Panc1 (cell line): ENCODE data around the gene NXPH3. TPM values are rescaled to one million over a fixed set of nuclear protein-coding genes. Genes with fewer than 3 reads are reported as not detected.

Experiments
- ATAC-seq: fragments of 200-7000 bp; cut with Tn5 transposase; 2 replicates; pipeline ENCODE4 v1.9.1; 2020; ENCODE audit warnings: mild to moderate bottlenecking, moderate library complexity
- BruUV-seq: library from RNA; stranded (reverse); fragments of 400-500 nt; replicated peaks from 2 replicates; lab custom pipeline; 2021; lab: Mats Ljungman, UMichigan
- CTCF ChIA-PET: fragments of 300-600 bp; sonication (Branson Sonifier 250); formaldehyde crosslinking; loops from one replicate; lab custom pipeline; 2022; ENCODE audit warnings: antibody characterized with exemption; lab: Charles Lee
- POLR2A ChIA-PET: fragments of 300-600 bp; sonication (Branson Sonifier 250); formaldehyde crosslinking; loops from one replicate; lab custom pipeline; 2022; ENCODE audit warnings: antibody characterized with exemption; lab: Charles Lee
- DNase-seq: peaks from one replicate; pipeline ENCODE4 v3.0.0-alpha.2; 2010; ENCODE audit warnings: low read depth, low spot score
- H3K27ac ChIP-seq: 2 replicates; pipeline ENCODE4 v1.5.1; 2011; ENCODE audit warnings: mild to moderate bottlenecking, low read length, inconsistent platforms
- H3K27me3 ChIP-seq: fragments of 200-500 bp; sonication (Bioruptor generic); 2 replicates; pipeline ENCODE4 v1.6.0; 2014; ENCODE audit warnings: low read length, inconsistent platforms; ENCODE audit not compliant: control insufficient read depth, insufficient read depth
- H3K36me3 ChIP-seq: fragments of 200-500 bp; sonication (Bioruptor generic); 2 replicates; pipeline ENCODE4 v1.5.1; 2014; ENCODE audit warnings: inconsistent platforms, mild to moderate bottlenecking, low read length, moderate library complexity; ENCODE audit not compliant: control insufficient read depth, insufficient read depth
- H3K4me1 ChIP-seq: 2 replicates; pipeline ENCODE4 v1.5.1; 2011; ENCODE audit warnings: inconsistent platforms, mild to moderate bottlenecking, low read length, moderate library complexity; ENCODE audit not compliant: control insufficient read depth, insufficient read depth
- H3K4me3 ChIP-seq, 2 experiments: 2 replicates each; pipeline ENCODE4 v1.5.1; 2011 to 2012; ENCODE audit warnings: low read depth in 2 of 2, low read length in 2 of 2, mild to moderate bottlenecking in 2 of 2, inconsistent platforms in 1 of 2, moderate library complexity in 1 of 2
- H3K9me3 ChIP-seq: fragments of 200-500 bp; sonication (Bioruptor generic); 2 replicates; pipeline ENCODE4 v1.5.1; 2014; ENCODE audit warnings: low read depth, mild to moderate bottlenecking, inconsistent platforms, low read length, moderate library complexity; ENCODE audit not compliant: control insufficient read depth, insufficient read depth
- CTCF ChIP-seq: fragments of 450-650 bp; IDR thresholded peaks from 2 replicates; pipeline ENCODE4 v1.5.1; 2017; ENCODE audit warnings: mild to moderate bottlenecking
- POLR2AphosphoS5 ChIP-seq: IDR thresholded peaks from 2 replicates; pipeline ENCODE4 v1.6.1; 2012; ENCODE audit warnings: mild to moderate bottlenecking, low read depth, low read length, moderate library complexity
- REST ChIP-seq, 2 experiments: IDR thresholded peaks; 2 replicates each; pipeline ENCODE4 v1.6.1; 2011 to 2012; ENCODE audit warnings: low read depth in 2 of 2, control low read depth in 1 of 2, low read length in 1 of 2, mild to moderate bottlenecking in 1 of 2, moderate library complexity in 1 of 2; ENCODE audit not compliant: insufficient read depth in 1 of 2
- SIN3A ChIP-seq: IDR thresholded peaks from 2 replicates; pipeline ENCODE4 v1.6.1; 2012; ENCODE audit warnings: low read depth, mild to moderate bottlenecking, low read length, moderate library complexity, borderline replicate concordance; ENCODE audit not compliant: insufficient read depth
- TCF7L2 ChIP-seq: IDR thresholded peaks from 2 replicates; pipeline ENCODE4 v1.6.1; 2011; ENCODE audit warnings: mild to moderate bottlenecking, low read depth, low read length, inconsistent platforms
- in situ Hi-C: cut with HindIII; loops from 2 replicates; pipeline ENCODE4 v1.10.0; 2016; ENCODE audit warnings: low sequenced_read_pairs, low pct_unique_long_range_greater_than_20kb
- intact Hi-C: fragments of 100-400 bp; cut with micrococcal nuclease; formaldehyde crosslinking; loops from one replicate; pipeline ENCODE4 v1.10.0; 2022; ENCODE audit not compliant: unreplicated experiment
- total RNA-seq: library from RNA; stranded (reverse); gene quantifications from one replicate; pipeline ENCODE4 v1.2.1, GENCODE V29; 2021; ENCODE audit not compliant: unreplicated experiment

Gene NXPH3
- total RNA-seq, 1 experiment from 2014 or later: 0.57 TPM

GRCh38 chr17:49631496-49631895 is 55.8 kb downstream of the NXPH3 start:
- H3K36me3 ChIP-seq: no peaks in the 10 kb centered on the region
- CTCF ChIA-PET: no interaction called here
- TF ChIP-seq SIN3A (no peak), REST (IDR thresholded peaks at IDR 0.05; ENCODE audit: insufficient read depth in 1 of 2, low read depth in 2 of 2, low read length in 1 of 2) (no peak), TCF7L2 (no peak), POLR2AphosphoS5 (no peak), CTCF (no peak)
- no peak overlapping the region for H3K27ac ChIP-seq
- intact Hi-C loops: no loop called here
- ATAC-seq (no peak), DNase-seq (no peak)
- H3K27me3 ChIP-seq: no peaks in the 10 kb centered on the region
- no peaks in the 10 kb centered on the region for H3K4me1 ChIP-seq
- POLR2A ChIA-PET: interaction anchor here (0.7 kb wide), 1 partner anchor 122 kb away, joined by 3 read pairs; no protein-coding TSS in a partner anchor
- H3K9me3 ChIP-seq: no peaks in the 10 kb centered on the region
- no TSS peak for BruUV-seq
- in situ Hi-C loops: no loop called here
- H3K4me3 ChIP-seq: no peak overlapping the region

Other genes starting within 250 kb of the NXPH3 start
- 42.4 TPM for gene ZNF652, start 213.6 kb upstream of the NXPH3 start, total RNA-seq
- gene PHB1, start 161.0 kb upstream of the NXPH3 start, total RNA-seq: 367 TPM
- gene NGFR, start 80.6 kb upstream of the NXPH3 start, total RNA-seq: 1.6 TPM
- gene SPOP, start 102.2 kb downstream of the NXPH3 start, total RNA-seq: 58.0 TPM
- gene SLC35B1, start 132.1 kb downstream of the NXPH3 start, total RNA-seq: 84.6 TPM
- 8.0 TPM for gene FAM117A, start 188.3 kb downstream of the NXPH3 start, total RNA-seq
- 69.0 TPM for gene KAT7, start 212.8 kb downstream of the NXPH3 start, total RNA-seq